ENCODE results near the gene PRMT3. TPM values are rescaled to one million over a fixed set of nuclear protein-coding genes. Genes with fewer than 3 reads are reported as not detected.

The PRMT3 gene
- total and polyA plus RNA-seq, 2 donors (not counting 3 experiments of a cell fraction or from before 2014, with no cell fraction given): 6.2 to 13.3 TPM

GRCh38 chr11:20536365-20536764 is 148.8 kb downstream of the PRMT3 start:
- TF ChIP-seq GATA2 (IDR thresholded peaks at IDR 0.05; ENCODE audit: insufficient read depth, insufficient read length, low read depth, low read length) (no peak), JUN (IDR thresholded peaks at IDR 0.05; ENCODE audit: borderline replicate concordance, insufficient read depth, insufficient read length, low read depth) (no peak), POLR2AphosphoS5 (IDR thresholded peaks at IDR 0.05; ENCODE audit: insufficient read depth, low read depth, low read length) (no peak), POLR2A (IDR thresholded peaks at IDR 0.05; ENCODE audit: low read depth, low read length) (no peak), FOS (IDR thresholded peaks at IDR 0.05; ENCODE audit: borderline replicate concordance, insufficient read depth, low read length) (no peak), MYC (IDR thresholded peaks at IDR 0.05; ENCODE audit: low read depth, low read length) (no peak), CTCF (IDR thresholded peaks at IDR 0.05; ENCODE audit: extremely low read depth in 1 of 2, insufficient read depth in 1 of 2, low read depth in 1 of 2, low read length in 2 of 2) (no peak), MAX (IDR thresholded peaks at IDR 0.05; ENCODE audit: insufficient read depth, insufficient read length) (no peak), EZH2 (IDR thresholded peaks at IDR 0.05; ENCODE audit: borderline replicate concordance, low read depth, low read length, severe bottlenecking) (no peak)
- ChIA-PET CTCF (no interaction called here), POLR2A (no interaction called here)
- H3K79me2 ChIP-seq (ENCODE audit: control insufficient read depth, insufficient read depth, low read length): no peaks in the 10 kb centered on the region
- DNase-seq (ENCODE audit: low read depth, low spot score) (no peak), FAIRE-seq (no peak)
- no peaks in the 10 kb centered on the region for H3K9me3 ChIP-seq (replicated peaks; ENCODE audit: control insufficient read depth, insufficient read depth, low read length)
- H3K9ac ChIP-seq (replicated peaks; ENCODE audit: extremely low read depth, insufficient read depth, low read length): no peak overlapping the region
- H4K20me1 ChIP-seq (replicated peaks; ENCODE audit: control insufficient read depth, extremely low read depth, insufficient read depth, low read length): no peaks in the 10 kb centered on the region
- no peak overlapping the region for H3K4me2 ChIP-seq (ENCODE audit: insufficient read depth, low read length)
- dilution Hi-C loops (cut with MboI; ENCODE audit: extremely low pct_ligation_motif_present, low sequenced_read_pairs) (no loop called here), intact Hi-C loops (cut with micrococcal nuclease) (no loop called here)
- no peaks in the 10 kb centered on the region for H3K9me1 ChIP-seq (replicated peaks; ENCODE audit: control insufficient read depth, extremely low read depth, insufficient read depth, low read length)
- H2AFZ ChIP-seq (ENCODE audit: low read depth, low read length): no peak overlapping the region
- H3K36me3 ChIP-seq (ENCODE audit: control insufficient read depth in 2 of 2, extremely low read depth in 1 of 2, insufficient read depth in 2 of 2, low read length in 2 of 2): no peaks in the 10 kb centered on the region
- BruUV-seq (replicated peaks): no TSS peak
- no peak overlapping the region for H3K4me3 ChIP-seq (replicated peaks in 1 of 3; ENCODE audit: insufficient read depth in 1 of 3, low read depth in 1 of 3, low read length in 3 of 3)
- no peaks in the 10 kb centered on the region for H3K4me1 ChIP-seq (ENCODE audit: control insufficient read depth, extremely low read depth, insufficient read depth, low read length)
- H3K27me3 ChIP-seq (ENCODE audit: control insufficient read depth in 2 of 2, insufficient read depth in 2 of 2, low read length in 2 of 2): peaks cover 0 to 3% of the 10 kb centered on the region in 2 experiments
- no peak overlapping the region for H3K27ac ChIP-seq (ENCODE audit: insufficient read depth, low read depth, low read length)
